GM23338 (cell line): ENCODE data around the gene CORO7. TPM values are rescaled to one million over a fixed set of nuclear protein-coding genes. Genes with fewer than 3 reads are reported as not detected.

Experiments used
- ATAC-seq: fragments of 200-7000 bp; cut with Tn5 transposase; 3 replicates; pipeline ENCODE4 v1.9.1; 2020
- DNase-seq: peaks from one replicate; pipeline ENCODE4 v3.0.0-alpha.2; 2015; ENCODE audit warnings: low spot score
- H2AFZ ChIP-seq: fragments of 200-600 bp; sonication (generic); 2 replicates; pipeline ENCODE4 v1.8.0; 2016; ENCODE audit warnings: antibody characterized with exemption, mild to moderate bottlenecking, moderate library complexity
- H3F3A ChIP-seq: fragments of 200-600 bp; sonication (generic); replicated peaks from 2 replicates; pipeline ENCODE4 v1.8.0; 2017; ENCODE audit warnings: antibody characterized with exemption, mixed run types, low read depth
- H3K27ac ChIP-seq: fragments of 200-600 bp; sonication (generic); 2 replicates; pipeline ENCODE4 v1.6.1; 2016; ENCODE audit warnings: low read depth
- H3K27me3 ChIP-seq: fragments of 200-600 bp; sonication (generic); 2 replicates; pipeline ENCODE4 v1.8.0; 2016; ENCODE audit warnings: mild to moderate bottlenecking, mixed run types, moderate library complexity; ENCODE audit not compliant: insufficient read depth
- H3K36me3 ChIP-seq: fragments of 200-600 bp; sonication (generic); 2 replicates; pipeline ENCODE4 v1.8.0; 2016; ENCODE audit warnings: mild to moderate bottlenecking; ENCODE audit not compliant: insufficient read depth
- H3K4me1 ChIP-seq: fragments of 200-600 bp; sonication (generic); 2 replicates; pipeline ENCODE4 v1.8.0; 2016; ENCODE audit warnings: mild to moderate bottlenecking, moderate library complexity; ENCODE audit not compliant: insufficient read depth
- H3K4me2 ChIP-seq: fragments of 200-600 bp; sonication (generic); 2 replicates; pipeline ENCODE4 v1.7.1; 2017; ENCODE audit warnings: mixed run types
- H3K4me3 ChIP-seq: fragments of 200-600 bp; sonication (generic); 2 replicates; pipeline ENCODE4 v1.6.1; 2016; ENCODE audit warnings: mixed run types
- H3K79me2 ChIP-seq: fragments of 200-600 bp; sonication (generic); replicated peaks from 2 replicates; pipeline ENCODE4 v1.8.0; 2017; ENCODE audit warnings: mild to moderate bottlenecking; ENCODE audit not compliant: insufficient read depth
- H3K9me2 ChIP-seq: fragments of 200-600 bp; sonication (generic); 2 replicates; pipeline ENCODE4 v1.8.0; 2017; ENCODE audit not compliant: insufficient read depth
- H4K20me1 ChIP-seq: fragments of 200-600 bp; sonication (generic); replicated peaks from 2 replicates; pipeline ENCODE4 v1.8.0; 2017; ENCODE audit warnings: mild to moderate bottlenecking; ENCODE audit not compliant: insufficient read depth
- H3K27ac Mint-ChIP-seq: 2 replicates; pipeline ENCODE4 v1.8.0; 2020; ENCODE audit warnings: inconsistent platforms, mild to moderate bottlenecking, moderate library complexity, mixed read lengths
- H3K27me3 Mint-ChIP-seq: 3 replicates; pipeline ENCODE4 v1.8.0; 2022; ENCODE audit warnings: low read depth, mild to moderate bottlenecking, moderate library complexity, mixed read lengths, inconsistent platforms; ENCODE audit not compliant: insufficient read depth, poor library complexity
- H3K36me3 Mint-ChIP-seq: 3 replicates; pipeline ENCODE4 v1.8.0; 2021; ENCODE audit warnings: low read depth, mild to moderate bottlenecking, inconsistent platforms, moderate library complexity, mixed read lengths
- H3K4me1 Mint-ChIP-seq: 3 replicates; pipeline ENCODE4 v1.8.0; 2020; ENCODE audit warnings: mild to moderate bottlenecking, inconsistent platforms, mixed read lengths
- H3K4me3 Mint-ChIP-seq: 3 replicates; pipeline ENCODE4 v1.8.0; 2021; ENCODE audit warnings: moderate library complexity, mild to moderate bottlenecking, inconsistent platforms, mixed read lengths
- H3K9me3 Mint-ChIP-seq: 3 replicates; pipeline ENCODE4 v1.8.0; 2020; ENCODE audit warnings: moderate library complexity, mild to moderate bottlenecking, inconsistent platforms, mixed read lengths
- CREB1 ChIP-seq: fragments of 250-450 bp; sonication (Bioruptor Pico); IDR thresholded peaks from 2 replicates; pipeline ENCODE4 v1.5.0; 2020; ENCODE audit warnings: low read depth, mild to moderate bottlenecking, moderate library complexity
- CTCF ChIP-seq, 2 experiments: fragments of 200-600 bp in 1 of 2; sonication (generic) in 1 of 2; conservative IDR thresholded peaks; 2 replicates each; pipeline versions ENCODE4 v1.5.1 to v1.6.1; 2016 to 2017; ENCODE audit warnings: antibody characterized with exemption in 2 of 2, low read depth in 2 of 2, mild to moderate bottlenecking in 2 of 2, moderate library complexity in 1 of 2
- ETS1 ChIP-seq: IDR thresholded peaks from 2 replicates; pipeline ENCODE4 v1.6.1; 2016; ENCODE audit warnings: antibody characterized with exemption
- EZH2 ChIP-seq: fragments of 200-600 bp; sonication (generic); IDR thresholded peaks from one replicate; pipeline ENCODE4 v1.8.0; 2017; ENCODE audit warnings: antibody characterized with exemption, mild to moderate bottlenecking, low read depth; ENCODE audit not compliant: unreplicated experiment
- EZH2phosphoT487 ChIP-seq: fragments of 200-600 bp; sonication (generic); IDR thresholded peaks from one replicate; pipeline ENCODE4 v1.8.1; 2018; ENCODE audit warnings: antibody characterized with exemption; ENCODE audit not compliant: unreplicated experiment
- JUNB ChIP-seq: IDR thresholded peaks from one replicate; pipeline ENCODE4 v1.6.1; 2016; ENCODE audit warnings: antibody characterized with exemption; ENCODE audit not compliant: unreplicated experiment
- NANOG ChIP-seq: IDR thresholded peaks from 2 replicates; pipeline ENCODE4 v1.6.1; 2016; ENCODE audit warnings: antibody characterized with exemption, borderline replicate concordance
- POLR2AphosphoS5 ChIP-seq: IDR thresholded peaks from 2 replicates; pipeline ENCODE4 v1.6.1; 2016; ENCODE audit warnings: antibody characterized with exemption, low read depth
- REST ChIP-seq: IDR thresholded peaks from one replicate; pipeline ENCODE4 v1.6.1; 2018; ENCODE audit warnings: antibody characterized with exemption; ENCODE audit not compliant: unreplicated experiment
- ZNF114 ChIP-seq: fragments of 250-450 bp; sonication (Bioruptor Pico); IDR thresholded peaks from 2 replicates; pipeline ENCODE4 v1.5.0; 2020; ENCODE audit warnings: mild to moderate bottlenecking, moderate library complexity
- ZNF331 ChIP-seq: fragments of 250-450 bp; sonication (Bioruptor Pico); IDR thresholded peaks from 2 replicates; pipeline ENCODE4 v1.5.0; 2020; ENCODE audit warnings: low read depth, mild to moderate bottlenecking, moderate library complexity
- ZNF462 ChIP-seq: fragments of 250-450 bp; sonication (Bioruptor Pico); IDR thresholded peaks from 2 replicates; pipeline ENCODE4 v1.5.0; 2020; ENCODE audit warnings: mild to moderate bottlenecking, moderate library complexity
- polyA plus RNA-seq: library from polyadenylated mRNA; unstranded; fragments of >200 nt; fragmentation: Nextera tagmentation; extraction: Ambion mirVana; gene quantifications from 2 replicates; pipeline ENCODE4 v1.2.1, GENCODE V29; 2016
- total RNA-seq: library from RNA; depleted of rRNA; stranded (reverse); fragments of >200 nt; shearing (Covaris generic); gene quantifications from 2 replicates; pipeline ENCODE4 v1.2.3, GENCODE V29; 2014

CORO7 gene
- total and polyA plus RNA-seq, 2 experiments from 2014 or later = 14.2 to 46.4 TPM

- peaks cover 11% of the 10 kb centered on the region for H3K27me3 ChIP-seq
- no peak overlapping the region for H3K4me3 ChIP-seq
- H3K9me2 ChIP-seq = no peaks in the 10 kb centered on the region
Observed at GRCh38 chr16:4309102-4309832, 107.1 kb downstream of the CORO7 start.

More at GRCh38 chr16:4309102-4309832, 107.1 kb downstream of the CORO7 start:
- Mint-ChIP-seq H3K27me3 (peaks cover 42% of the 10 kb centered on the region), H3K27ac (no peak overlapping the region), H3K36me3 (peaks cover 7% of the 10 kb centered on the region; the same call in 1 of the 3 replicates), H3K9me3 (no peaks in the 10 kb centered on the region; the same call in 2 of the 3 replicates), H3K4me1 (peaks cover 37% of the 10 kb centered on the region), H3K4me3 (0 out of 3 replicates have a peak overlapping the region, but pooled peaks have one; percentile 32)
- no peak for DNase-seq
- ATAC-seq = no peak
- no peak overlapping the region for H2AFZ ChIP-seq
- H3K4me1 ChIP-seq = peaks cover 23% of the 10 kb centered on the region; the same call in 1 of the 2 replicates
- H4K20me1 ChIP-seq = no peaks in the 10 kb centered on the region; the same call in 1 of the 2 replicates
- H3K79me2 ChIP-seq = peaks cover 20% of the 10 kb centered on the region
- no peaks in the 10 kb centered on the region for H3K36me3 ChIP-seq
- peaks cover 42% of the 10 kb centered on the region for H3F3A ChIP-seq
- TF ChIP-seq EZH2 = no peak
- no peak for TF ChIP-seq NANOG
- TF ChIP-seq ETS1 = no peak
- TF ChIP-seq CREB1 = no peak
- TF ChIP-seq CTCF (conservative IDR thresholded peaks at IDR 0.05; ENCODE audit: low read depth in 2 of 2) = no peak
- TF ChIP-seq EZH2phosphoT487 = no peak
- no peak for TF ChIP-seq JUNB
- no peak for TF ChIP-seq ZNF114 (CRISPR knock-in tag)
- no peak for TF ChIP-seq POLR2AphosphoS5
- TF ChIP-seq ZNF331 (CRISPR knock-in tag) = no peak
- TF ChIP-seq ZNF462 (CRISPR knock-in tag) = no peak
- TF ChIP-seq REST = no peak
- H3K4me2 ChIP-seq = no peak overlapping the region
- 0 out of 2 replicates have a peak overlapping the region, but pooled peaks have one; percentile 90 for H3K27ac ChIP-seq
